Progenitor cell of endocrine pancreas (in vitro differentiated cells): Measurements from ENCODE around the gene PTPRD. TPM values are rescaled to one million over a fixed set of nuclear protein-coding genes. Genes with fewer than 3 reads are reported as not detected.

Experiments
- DNase-seq: peaks from one replicate; pipeline ENCODE4 v3.0.0; 2021; ENCODE audit warnings: low spot score; ENCODE audit not compliant: unreplicated experiment
- H3K27ac Mint-ChIP-seq: 2 replicates; pipeline ENCODE4 v1.8.0; 2021; ENCODE audit warnings: mild to moderate bottlenecking, moderate library complexity, mixed read lengths
- H3K27me3 Mint-ChIP-seq: 2 replicates; pipeline ENCODE4 v1.8.0; 2021; ENCODE audit warnings: mixed read lengths
- H3K36me3 Mint-ChIP-seq: 2 replicates; pipeline ENCODE4 v1.8.0; 2022; ENCODE audit warnings: mixed read lengths; ENCODE audit not compliant: insufficient read depth
- H3K4me1 Mint-ChIP-seq: 2 replicates; pipeline ENCODE4 v1.8.0; 2021; ENCODE audit warnings: low read depth, mixed read lengths
- H3K4me3 Mint-ChIP-seq: 2 replicates; pipeline ENCODE4 v1.8.0; 2021; ENCODE audit warnings: low read depth, mild to moderate bottlenecking, moderate library complexity, mixed read lengths
- H3K9me3 Mint-ChIP-seq: 2 replicates; pipeline ENCODE4 v1.8.0; 2021; ENCODE audit warnings: low read depth, mixed read lengths
- total RNA-seq: library from RNA; stranded (reverse); gene quantifications from 2 replicates; pipeline ENCODE4 v1.2.1, GENCODE V29; 2021
- TF ChIP-seq, protein P1 (sequence below): fragments of 200-600 bp; sonication (generic); IDR thresholded peaks from one replicate; pipeline ENCODE4 v1.5.0; 2021; ENCODE audit warnings: antibody characterized with exemption, mild to moderate bottlenecking; ENCODE audit not compliant: unreplicated experiment

Gene PTPRD
- total RNA-seq, 1 donor from 2014 or later: 124 TPM

DNA sequence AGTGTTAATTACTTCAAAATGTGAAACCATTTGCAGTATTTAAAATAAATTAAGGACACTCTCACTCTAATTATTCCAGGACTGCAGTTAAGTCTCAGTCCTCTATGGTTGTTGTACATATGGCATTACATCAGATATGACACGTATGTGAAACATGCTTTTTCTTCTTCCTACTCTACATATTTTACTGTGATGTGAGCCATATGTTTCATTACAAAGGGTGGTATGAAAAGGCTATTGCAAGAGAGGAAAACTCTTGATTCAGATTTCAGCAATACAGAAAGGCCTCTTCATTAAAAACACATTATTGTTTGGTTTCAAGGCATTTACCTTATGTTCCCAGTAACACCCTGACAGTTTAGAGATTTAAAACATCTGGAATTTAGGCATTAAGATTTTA lies 1848.8 kb downstream of the PTPRD start:
- Mint-ChIP-seq H3K9me3 (peaks cover 5% of the 10 kb centered on the region), H3K27me3 (no peaks in the 10 kb centered on the region), H3K4me3 (no peak overlapping the region), H3K27ac (no peak overlapping the region), H3K4me1 (peaks cover 3% of the 10 kb centered on the region), H3K36me3 (peaks cover 5% of the 10 kb centered on the region)
- TF ChIP-seq, protein P1, sequence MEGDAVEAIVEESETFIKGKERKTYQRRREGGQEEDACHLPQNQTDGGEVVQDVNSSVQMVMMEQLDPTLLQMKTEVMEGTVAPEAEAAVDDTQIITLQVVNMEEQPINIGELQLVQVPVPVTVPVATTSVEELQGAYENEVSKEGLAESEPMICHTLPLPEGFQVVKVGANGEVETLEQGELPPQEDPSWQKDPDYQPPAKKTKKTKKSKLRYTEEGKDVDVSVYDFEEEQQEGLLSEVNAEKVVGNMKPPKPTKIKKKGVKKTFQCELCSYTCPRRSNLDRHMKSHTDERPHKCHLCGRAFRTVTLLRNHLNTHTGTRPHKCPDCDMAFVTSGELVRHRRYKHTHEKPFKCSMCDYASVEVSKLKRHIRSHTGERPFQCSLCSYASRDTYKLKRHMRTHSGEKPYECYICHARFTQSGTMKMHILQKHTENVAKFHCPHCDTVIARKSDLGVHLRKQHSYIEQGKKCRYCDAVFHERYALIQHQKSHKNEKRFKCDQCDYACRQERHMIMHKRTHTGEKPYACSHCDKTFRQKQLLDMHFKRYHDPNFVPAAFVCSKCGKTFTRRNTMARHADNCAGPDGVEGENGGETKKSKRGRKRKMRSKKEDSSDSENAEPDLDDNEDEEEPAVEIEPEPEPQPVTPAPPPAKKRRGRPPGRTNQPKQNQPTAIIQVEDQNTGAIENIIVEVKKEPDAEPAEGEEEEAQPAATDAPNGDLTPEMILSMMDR: no peak
- no peak for DNase-seq

DNA sequence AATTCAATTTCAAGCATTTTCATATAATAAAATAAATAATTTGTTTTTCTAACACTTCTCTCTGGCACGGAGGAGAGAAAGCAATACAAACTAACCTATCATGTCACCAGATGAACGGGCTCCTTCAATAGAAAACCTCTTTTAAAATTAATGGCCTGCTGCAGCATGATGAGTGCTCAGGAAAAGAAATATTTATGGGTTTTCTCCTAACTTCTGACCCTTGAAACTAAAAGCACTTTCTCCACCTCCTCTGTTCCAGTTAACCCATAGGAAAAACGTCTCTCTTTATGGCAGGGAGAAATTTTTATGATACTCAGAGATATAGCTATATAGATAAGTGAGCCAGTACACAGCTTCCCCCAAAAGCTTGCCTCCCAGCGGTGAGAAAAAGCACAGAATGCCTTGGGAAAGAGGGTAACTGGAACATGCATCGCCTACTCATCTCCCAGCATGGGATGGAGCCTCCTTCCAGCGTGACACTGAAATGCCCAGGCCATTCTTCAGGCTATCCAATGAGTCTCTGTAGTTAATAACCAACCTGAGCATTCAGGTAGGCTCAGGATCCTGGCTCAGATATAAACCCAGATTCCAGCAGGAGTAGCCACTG lies 1850.2 kb downstream of the PTPRD start:
- TF ChIP-seq, protein P1: no peak
- Mint-ChIP-seq H3K27ac (no peak overlapping the region), H3K27me3 (no peaks in the 10 kb centered on the region), H3K36me3 (peaks cover 5% of the 10 kb centered on the region), H3K4me3 (no peak overlapping the region), H3K9me3 (peaks cover 5% of the 10 kb centered on the region), H3K4me1 (peaks cover 3% of the 10 kb centered on the region)
- no peak for DNase-seq

DNA sequence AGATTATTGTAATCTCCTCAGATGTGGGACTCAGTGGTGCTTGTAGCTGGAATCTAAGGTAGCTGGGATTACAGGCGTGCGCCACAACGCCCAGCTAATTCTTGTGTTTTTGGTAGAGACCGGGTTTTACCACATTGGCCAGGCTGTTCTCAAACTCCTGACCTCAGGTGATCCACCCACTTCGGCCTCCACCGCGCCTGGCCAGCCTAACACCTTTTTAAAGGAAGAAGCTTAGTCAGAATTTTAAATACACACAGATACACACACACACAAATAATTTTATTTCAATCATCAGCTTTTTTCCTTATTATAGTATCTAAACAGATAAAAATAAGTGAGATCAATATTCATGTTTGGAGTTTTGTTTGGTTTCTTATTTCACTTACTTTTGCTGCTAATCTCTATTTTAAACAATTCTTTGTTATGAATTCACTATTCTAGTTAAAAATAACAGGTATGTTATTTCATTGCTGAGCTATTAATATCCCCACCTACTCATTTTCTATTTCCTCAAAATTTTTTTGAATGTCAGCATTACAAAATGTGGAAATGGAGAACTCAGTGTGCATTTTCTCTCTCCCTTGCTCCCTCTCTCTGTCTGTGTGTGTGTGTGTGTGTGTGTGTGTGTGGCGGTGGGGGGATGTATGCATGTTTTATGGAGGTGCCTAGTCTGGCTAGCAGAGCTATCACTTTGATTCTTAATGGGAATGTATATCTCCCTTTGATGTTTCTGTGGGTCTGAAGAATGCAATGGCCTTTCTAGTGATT lies 1852.6 kb downstream of the PTPRD start:
- TF ChIP-seq, protein P1: no peak
- Mint-ChIP-seq H3K4me3 (no peak overlapping the region), H3K9me3 (peaks cover 5% of the 10 kb centered on the region), H3K27me3 (no peaks in the 10 kb centered on the region), H3K36me3 (peaks cover 2% of the 10 kb centered on the region), H3K4me1 (peaks cover 3% of the 10 kb centered on the region), H3K27ac (no peak overlapping the region)
- no peak for DNase-seq

DNA sequence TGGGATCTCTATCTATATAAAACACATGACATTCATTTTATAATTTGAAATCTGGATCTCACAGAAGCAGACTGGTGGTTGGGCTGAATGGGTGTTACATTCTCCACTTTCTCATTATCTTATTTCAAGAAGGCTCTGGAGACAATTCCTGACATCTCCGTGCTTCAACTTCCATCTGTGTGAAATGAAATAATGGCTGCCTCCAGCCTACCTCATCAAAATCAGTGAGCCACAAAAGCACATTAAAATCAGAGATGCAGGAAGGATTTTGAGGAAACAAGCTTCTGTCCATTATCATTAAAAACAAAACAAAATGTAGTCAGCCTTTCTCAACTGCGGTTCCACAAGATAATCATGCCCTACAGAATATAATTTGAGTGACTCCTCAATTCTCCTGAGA lies 1854.9 kb downstream of the PTPRD start:
- TF ChIP-seq, protein P1: no peak
- no peak overlapping the region for H3K4me3 Mint-ChIP-seq
- H3K27ac Mint-ChIP-seq: no peak overlapping the region
- DNase-seq: no peak
- no peaks in the 10 kb centered on the region for H3K27me3 Mint-ChIP-seq
- H3K36me3 Mint-ChIP-seq: peaks cover 3% of the 10 kb centered on the region
- peaks cover 3% of the 10 kb centered on the region for H3K4me1 Mint-ChIP-seq
- H3K9me3 Mint-ChIP-seq: peaks cover 5% of the 10 kb centered on the region

DNA sequence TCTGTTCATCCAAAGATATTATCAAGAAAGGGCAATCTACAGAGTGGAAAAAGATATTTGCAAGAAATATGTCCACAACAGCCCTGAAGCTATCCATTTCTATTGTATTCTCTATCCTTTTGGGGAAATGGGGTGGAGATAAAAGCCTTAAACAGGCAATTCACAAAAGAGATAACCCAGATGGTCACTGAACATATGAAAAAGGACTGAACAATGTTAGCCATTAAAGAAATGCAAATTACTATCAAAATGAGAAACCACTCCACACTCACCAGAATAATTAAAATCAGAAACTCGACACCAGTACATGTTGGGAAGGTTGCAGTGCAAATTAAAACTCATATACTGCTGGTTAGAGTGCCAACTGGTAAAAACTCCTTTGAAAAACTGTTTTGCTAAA lies 1858.1 kb downstream of the PTPRD start:
- DNase-seq: no peak
- Mint-ChIP-seq H3K4me1 (no peaks in the 10 kb centered on the region), H3K27ac (no peak overlapping the region), H3K36me3 (peaks cover 3% of the 10 kb centered on the region), H3K4me3 (no peak overlapping the region), H3K9me3 (peaks cover 5% of the 10 kb centered on the region), H3K27me3 (no peaks in the 10 kb centered on the region)
- TF ChIP-seq, protein P1: no peak
